ENCODE results near the gene OR3A2.

DNA sequence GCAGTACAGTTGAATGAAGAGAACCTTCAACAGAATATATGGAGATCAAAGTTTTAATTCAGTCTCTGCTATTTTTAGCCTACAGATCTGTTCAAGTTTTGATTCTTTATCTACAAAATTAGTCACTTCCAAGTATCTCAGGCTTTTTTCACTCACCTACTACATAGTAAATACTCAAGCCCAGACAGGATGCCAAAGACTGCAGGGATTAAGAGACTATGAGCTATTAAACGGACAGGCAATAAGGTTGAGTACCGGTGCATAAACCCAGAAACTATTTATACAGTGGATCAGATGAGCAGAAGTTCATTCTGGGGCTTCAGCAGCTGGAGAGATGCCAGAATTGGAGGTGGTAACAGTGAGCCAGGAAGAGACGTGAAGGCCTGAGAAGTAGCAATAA, 69.3 kb downstream of the OR3A2 start:
- TF ChIP-seq, protein P1, sequence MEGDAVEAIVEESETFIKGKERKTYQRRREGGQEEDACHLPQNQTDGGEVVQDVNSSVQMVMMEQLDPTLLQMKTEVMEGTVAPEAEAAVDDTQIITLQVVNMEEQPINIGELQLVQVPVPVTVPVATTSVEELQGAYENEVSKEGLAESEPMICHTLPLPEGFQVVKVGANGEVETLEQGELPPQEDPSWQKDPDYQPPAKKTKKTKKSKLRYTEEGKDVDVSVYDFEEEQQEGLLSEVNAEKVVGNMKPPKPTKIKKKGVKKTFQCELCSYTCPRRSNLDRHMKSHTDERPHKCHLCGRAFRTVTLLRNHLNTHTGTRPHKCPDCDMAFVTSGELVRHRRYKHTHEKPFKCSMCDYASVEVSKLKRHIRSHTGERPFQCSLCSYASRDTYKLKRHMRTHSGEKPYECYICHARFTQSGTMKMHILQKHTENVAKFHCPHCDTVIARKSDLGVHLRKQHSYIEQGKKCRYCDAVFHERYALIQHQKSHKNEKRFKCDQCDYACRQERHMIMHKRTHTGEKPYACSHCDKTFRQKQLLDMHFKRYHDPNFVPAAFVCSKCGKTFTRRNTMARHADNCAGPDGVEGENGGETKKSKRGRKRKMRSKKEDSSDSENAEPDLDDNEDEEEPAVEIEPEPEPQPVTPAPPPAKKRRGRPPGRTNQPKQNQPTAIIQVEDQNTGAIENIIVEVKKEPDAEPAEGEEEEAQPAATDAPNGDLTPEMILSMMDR (tag by site-specific recombination; IDR thresholded peaks at IDR 0.05) = no peak
- TF ChIP-seq ZBTB8A (tag by site-specific recombination; IDR thresholded peaks at IDR 0.05) (no peak), ZBTB7A (tag by site-specific recombination; IDR thresholded peaks at IDR 0.05; ENCODE audit: low read depth) (no peak), ZNF184 (tag by site-specific recombination; IDR thresholded peaks at IDR 0.05) (no peak), YY1 (tag by site-specific recombination; IDR thresholded peaks at IDR 0.05) (no peak), ZFP3 (tag by site-specific recombination; IDR thresholded peaks at IDR 0.05; ENCODE audit: low read depth) (no peak), ZNF202 (tag by site-specific recombination; IDR thresholded peaks at IDR 0.05; ENCODE audit: borderline replicate concordance) (no peak), ELK4 (IDR thresholded peaks at IDR 0.05; ENCODE audit: borderline replicate concordance, low read depth, low read length) (no peak), TCF7L2 (IDR thresholded peaks at IDR 0.05; ENCODE audit: borderline replicate concordance, low read depth, low read length) (no peak), ZNF292 (tag by site-specific recombination; IDR thresholded peaks at IDR 0.05; ENCODE audit: borderline replicate concordance, low read depth) (no peak), ZBTB48 (tag by site-specific recombination; IDR thresholded peaks at IDR 0.05) (no peak)
- TF ChIP-seq, protein P2, sequence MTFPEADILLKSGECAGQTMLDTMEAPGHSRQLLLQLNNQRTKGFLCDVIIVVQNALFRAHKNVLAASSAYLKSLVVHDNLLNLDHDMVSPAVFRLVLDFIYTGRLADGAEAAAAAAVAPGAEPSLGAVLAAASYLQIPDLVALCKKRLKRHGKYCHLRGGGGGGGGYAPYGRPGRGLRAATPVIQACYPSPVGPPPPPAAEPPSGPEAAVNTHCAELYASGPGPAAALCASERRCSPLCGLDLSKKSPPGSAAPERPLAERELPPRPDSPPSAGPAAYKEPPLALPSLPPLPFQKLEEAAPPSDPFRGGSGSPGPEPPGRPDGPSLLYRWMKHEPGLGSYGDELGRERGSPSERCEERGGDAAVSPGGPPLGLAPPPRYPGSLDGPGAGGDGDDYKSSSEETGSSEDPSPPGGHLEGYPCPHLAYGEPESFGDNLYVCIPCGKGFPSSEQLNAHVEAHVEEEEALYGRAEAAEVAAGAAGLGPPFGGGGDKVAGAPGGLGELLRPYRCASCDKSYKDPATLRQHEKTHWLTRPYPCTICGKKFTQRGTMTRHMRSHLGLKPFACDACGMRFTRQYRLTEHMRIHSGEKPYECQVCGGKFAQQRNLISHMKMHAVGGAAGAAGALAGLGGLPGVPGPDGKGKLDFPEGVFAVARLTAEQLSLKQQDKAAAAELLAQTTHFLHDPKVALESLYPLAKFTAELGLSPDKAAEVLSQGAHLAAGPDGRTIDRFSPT (tag by site-specific recombination; IDR thresholded peaks at IDR 0.05) = no peak

All from HEK293 (cell line).